ENCODE results near the gene ZFYVE27.

ZFYVE27 gene

GRCh38 chr10:97747573-97747972 lies 10.6 kb downstream of the ZFYVE27 start:
- no peak for DNase-seq

GRCh38 chr10:97748116-97748515 lies 11.2 kb downstream of the ZFYVE27 start:
- no peak for DNase-seq

GRCh38 chr10:97752956-97753355 lies 16.0 kb downstream of the ZFYVE27 start:
- no peak for DNase-seq

GRCh38 chr10:97754726-97755125 lies 17.8 kb downstream of the ZFYVE27 start:
- DNase-seq = no peak

GRCh38 chr10:97755718-97756117 lies 18.8 kb downstream of the ZFYVE27 start:
- DNase-seq = no peak

GRCh38 chr10:97757471-97757870 lies 20.5 kb downstream of the ZFYVE27 start:
- peak; percentile 50 for DNase-seq

- peak; percentile 79 for DNase-seq
Observed at GRCh38 chr10:97759158-97759887, 22.4 kb downstream of the ZFYVE27 start.

GRCh38 chr10:97759946-97760345 lies 23.0 kb downstream of the ZFYVE27 start:
- no peak for DNase-seq

GRCh38 chr10:97760461-97761257 lies 23.7 kb downstream of the ZFYVE27 start:
- DNase-seq = no peak

GRCh38 chr10:97761331-97761865 lies 24.5 kb downstream of the ZFYVE27 start:
- DNase-seq = no peak

- DNase-seq = no peak
Observed at GRCh38 chr10:97762056-97762455, 25.1 kb downstream of the ZFYVE27 start.

- DNase-seq = no peak
Observed at GRCh38 chr10:97762816-97763215, 25.9 kb downstream of the ZFYVE27 start.

GRCh38 chr10:97763411-97763810 lies 26.5 kb downstream of the ZFYVE27 start:
- DNase-seq = no peak

GRCh38 chr10:97763947-97764346 lies 27.0 kb downstream of the ZFYVE27 start:
- no peak for DNase-seq

GRCh38 chr10:97764519-97764931 lies 27.6 kb downstream of the ZFYVE27 start:
- no peak for DNase-seq

GRCh38 chr10:97765201-97765600 lies 28.3 kb downstream of the ZFYVE27 start:
- no peak for DNase-seq

- DNase-seq = no peak
Observed at GRCh38 chr10:97766106-97766810, 29.3 kb downstream of the ZFYVE27 start.

GRCh38 chr10:97766996-97767924 lies 30.3 kb downstream of the ZFYVE27 start:
- DNase-seq = no peak

GRCh38 chr10:97768322-97769315 lies 31.7 kb downstream of the ZFYVE27 start:
- no peak for DNase-seq

GRCh38 chr10:97770255-97770654 lies 33.3 kb downstream of the ZFYVE27 start:
- no peak for DNase-seq
